OCI-LY3 (cell line): ENCODE measurements around the gene BICD1.
A peak's percentile ranks its signal among the peaks of the same experiment; 100 is the strongest.

Experiments
- H2AFZ ChIP-seq: fragments of 200-600, 300-600 bp; shearing (Covaris generic); 2 replicates; pipeline ENCODE4 v1.6.0; 2014; ENCODE audit warnings: antibody characterized with exemption, low read depth, low read length
- H3K27ac ChIP-seq: fragments of 200-600, 300-600 bp; sonication (generic); 2 replicates; pipeline ENCODE4 v1.5.1; 2014; ENCODE audit warnings: mild to moderate bottlenecking, low read length, moderate library complexity, mixed read lengths
- H3K27me3 ChIP-seq: fragments of 200-600, 300-600 bp; sonication (generic); 2 replicates; pipeline ENCODE4 v1.6.1; 2014; ENCODE audit warnings: low read depth, low read length, mixed read lengths
- H3K36me3 ChIP-seq: fragments of 200-600, 300-600 bp; sonication (generic); replicated peaks from 2 replicates; pipeline ENCODE3; 2014; ENCODE audit warnings: low read depth, low read length, mixed read lengths
- H3K4me1 ChIP-seq: fragments of 300-600, 200-600 bp; sonication (generic); 2 replicates; pipeline ENCODE4 v1.6.1; 2014; ENCODE audit warnings: low read length, mixed read lengths
- H3K4me2 ChIP-seq: fragments of 200-600, 300-600 bp; sonication (generic); 2 replicates; pipeline ENCODE4 v1.6.1; 2014; ENCODE audit warnings: low read length, mixed read lengths
- H3K4me3 ChIP-seq: fragments of 300-600, 200-600 bp; sonication (generic); 2 replicates; pipeline ENCODE4 v1.5.1; 2014; ENCODE audit warnings: antibody characterized with exemption, mild to moderate bottlenecking, low read length, moderate library complexity
- H3K79me2 ChIP-seq: fragments of 300-600, 200-600 bp; shearing (Covaris generic); 2 replicates; pipeline ENCODE4 v1.6.1; 2014; ENCODE audit warnings: mild to moderate bottlenecking, low read length, mixed read lengths
- H3K9ac ChIP-seq: fragments of 300-600, 200-600 bp; shearing (Covaris generic); 2 replicates; pipeline ENCODE4 v1.6.0; 2014; ENCODE audit warnings: mild to moderate bottlenecking, low read length, moderate library complexity
- H3K9me3 ChIP-seq: fragments of 200-600, 300-600 bp; shearing (Covaris generic); 2 replicates; pipeline ENCODE4 v1.6.1; 2014; ENCODE audit warnings: low read length, mixed read lengths; ENCODE audit not compliant: insufficient read depth
- H4K20me1 ChIP-seq: fragments of 200-600, 300-600 bp; sonication (generic); 2 replicates; pipeline ENCODE4 v1.6.1; 2016; ENCODE audit warnings: low read length, mixed read lengths; ENCODE audit not compliant: insufficient read depth
- EZH2phosphoT487 ChIP-seq: fragments of 200-600 bp; shearing (Covaris generic); IDR thresholded peaks from 2 replicates; pipeline ENCODE4 v1.6.1; 2018; ENCODE audit warnings: antibody characterized with exemption, mixed run types, low read depth
- TF ChIP-seq, protein P1 (sequence below): fragments of 200-600, 300-600 bp; sonication (generic); IDR thresholded peaks from 2 replicates; pipeline ENCODE4 v1.5.1; 2014; ENCODE audit warnings: antibody characterized with exemption, low read length, low read depth

The BICD1 gene

DNA sequence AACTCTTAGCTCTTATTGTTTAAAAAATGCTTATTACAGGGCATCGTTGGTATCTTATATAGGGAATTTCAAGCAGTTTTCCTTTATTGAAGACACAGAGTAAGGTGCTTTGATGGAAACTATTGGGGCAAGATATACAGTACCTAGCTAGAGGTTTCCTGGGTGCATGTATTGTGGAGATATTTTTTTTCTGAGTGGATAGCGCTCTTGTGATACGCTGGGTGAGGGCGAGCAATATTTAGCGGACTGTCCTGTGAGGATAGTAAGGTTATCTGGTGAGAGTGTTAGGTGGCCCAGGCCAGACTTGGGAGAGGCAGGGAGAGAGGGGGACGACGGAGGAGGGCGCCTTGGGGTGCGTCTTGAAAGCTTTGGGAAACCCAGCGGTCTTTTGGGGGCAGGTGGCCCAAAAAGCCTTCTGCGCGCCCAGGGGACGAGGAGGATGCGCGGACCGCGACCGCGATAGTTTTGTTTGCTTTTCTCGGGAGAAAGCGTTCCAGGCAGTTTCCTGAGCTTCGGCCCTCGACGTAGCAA is 596 bp upstream of the BICD1 start:
- Histone ChIP-seq H2AFZ (peak overlapping the region; percentile 57), H3K9me3 (no peaks in the 10 kb centered on the region), H3K36me3 (peaks cover 3% of the 10 kb centered on the region), H3K4me3 (peak overlapping the region; percentile 90), H3K27ac (no peak overlapping the region), H3K4me2 (peak overlapping the region; percentile 78), H4K20me1 (no peaks in the 10 kb centered on the region), H3K79me2 (peaks cover 31% of the 10 kb centered on the region), H3K4me1 (peaks cover 19% of the 10 kb centered on the region), H3K9ac (peak overlapping the region; percentile 86), H3K27me3 (peaks cover 5% of the 10 kb centered on the region; the same call in 1 of the 2 replicates)
- TF ChIP-seq, protein P1, sequence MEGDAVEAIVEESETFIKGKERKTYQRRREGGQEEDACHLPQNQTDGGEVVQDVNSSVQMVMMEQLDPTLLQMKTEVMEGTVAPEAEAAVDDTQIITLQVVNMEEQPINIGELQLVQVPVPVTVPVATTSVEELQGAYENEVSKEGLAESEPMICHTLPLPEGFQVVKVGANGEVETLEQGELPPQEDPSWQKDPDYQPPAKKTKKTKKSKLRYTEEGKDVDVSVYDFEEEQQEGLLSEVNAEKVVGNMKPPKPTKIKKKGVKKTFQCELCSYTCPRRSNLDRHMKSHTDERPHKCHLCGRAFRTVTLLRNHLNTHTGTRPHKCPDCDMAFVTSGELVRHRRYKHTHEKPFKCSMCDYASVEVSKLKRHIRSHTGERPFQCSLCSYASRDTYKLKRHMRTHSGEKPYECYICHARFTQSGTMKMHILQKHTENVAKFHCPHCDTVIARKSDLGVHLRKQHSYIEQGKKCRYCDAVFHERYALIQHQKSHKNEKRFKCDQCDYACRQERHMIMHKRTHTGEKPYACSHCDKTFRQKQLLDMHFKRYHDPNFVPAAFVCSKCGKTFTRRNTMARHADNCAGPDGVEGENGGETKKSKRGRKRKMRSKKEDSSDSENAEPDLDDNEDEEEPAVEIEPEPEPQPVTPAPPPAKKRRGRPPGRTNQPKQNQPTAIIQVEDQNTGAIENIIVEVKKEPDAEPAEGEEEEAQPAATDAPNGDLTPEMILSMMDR = no peak
- no peak for TF ChIP-seq EZH2phosphoT487

DNA sequence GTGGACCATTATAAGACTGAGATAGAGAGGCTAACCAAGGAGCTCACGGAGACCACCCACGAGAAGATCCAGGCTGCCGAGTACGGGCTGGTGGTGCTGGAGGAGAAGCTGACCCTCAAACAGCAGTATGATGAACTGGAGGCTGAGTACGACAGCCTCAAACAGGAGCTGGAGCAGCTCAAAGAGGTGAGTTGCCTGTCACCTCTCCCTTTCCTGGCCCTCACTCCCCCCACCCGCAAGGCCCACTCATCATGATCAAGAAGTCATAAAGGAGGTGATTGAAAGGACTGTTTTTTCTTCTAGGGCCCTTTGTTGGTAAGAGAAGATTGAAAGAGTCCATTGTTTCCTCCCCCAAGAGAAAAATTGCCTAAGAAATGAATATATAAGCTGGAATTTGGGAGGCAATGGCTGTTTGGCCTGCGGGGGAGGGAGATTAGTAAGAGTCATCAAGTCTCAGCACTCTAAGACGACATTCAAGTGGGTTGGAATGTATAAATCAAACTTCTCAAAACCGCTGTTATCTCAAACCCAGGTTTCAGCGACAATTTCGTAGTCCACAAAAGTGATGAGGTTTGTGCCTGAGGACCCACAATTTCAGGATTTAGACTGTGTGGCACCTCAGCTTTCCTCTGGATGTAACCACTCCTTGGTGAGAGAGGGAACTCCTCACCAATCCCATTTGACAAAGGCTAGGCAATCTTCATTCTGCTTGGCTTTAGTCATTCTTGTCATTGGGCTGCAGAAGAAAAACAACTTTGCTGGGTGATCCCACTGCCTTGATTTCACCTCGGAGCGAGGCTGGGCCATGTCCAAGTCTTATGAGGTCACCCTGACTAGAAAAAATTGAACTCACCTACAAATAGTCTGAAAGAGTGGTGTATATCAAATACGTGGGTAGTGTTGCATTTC is 966 bp downstream of the BICD1 start:
- Histone ChIP-seq H2AFZ (peak overlapping the region; percentile 57), H3K79me2 (peaks cover 31% of the 10 kb centered on the region), H3K4me2 (peak overlapping the region; percentile 78)

DNA sequence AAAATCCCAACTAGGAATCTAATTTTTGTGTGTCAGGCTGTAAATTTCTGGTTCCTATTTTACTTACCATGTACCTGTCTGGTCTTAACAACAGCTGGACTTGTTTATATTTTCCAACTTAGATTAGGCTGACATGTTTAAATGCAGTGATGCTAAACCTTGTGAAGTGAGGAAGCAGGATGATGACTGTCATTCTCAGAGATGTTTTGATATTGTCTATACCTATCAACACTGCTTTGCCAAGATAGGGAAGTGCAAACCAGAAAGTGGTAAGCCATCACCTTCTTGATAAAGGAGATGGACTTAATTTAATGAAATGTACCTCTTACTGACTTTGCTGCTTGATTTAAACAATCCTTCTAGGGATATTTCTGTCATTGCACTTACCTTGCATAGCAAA is 2.1 kb downstream of the BICD1 start:
- H2AFZ ChIP-seq = no peak overlapping the region
- peaks cover 19% of the 10 kb centered on the region for H3K4me1 ChIP-seq

More for the DNA sequence above, 966 bp downstream of the BICD1 start:
- H3K4me1 ChIP-seq = peaks cover 19% of the 10 kb centered on the region
- peak overlapping the region; percentile 90 for H3K4me3 ChIP-seq
- peak overlapping the region; percentile 16; the same call in 1 of the 2 replicates for H3K27ac ChIP-seq
- peaks cover 3% of the 10 kb centered on the region for H3K36me3 ChIP-seq
- TF ChIP-seq EZH2phosphoT487 = no peak
- TF ChIP-seq, protein P1 = no peak
- H3K27me3 ChIP-seq = peaks cover 5% of the 10 kb centered on the region; the same call in 1 of the 2 replicates
- no peaks in the 10 kb centered on the region for H3K9me3 ChIP-seq
- H3K9ac ChIP-seq = peak overlapping the region; percentile 86
- H4K20me1 ChIP-seq = no peaks in the 10 kb centered on the region

More for the DNA sequence above, 2.1 kb downstream of the BICD1 start:
- Histone ChIP-seq H3K27me3 (peaks cover 5% of the 10 kb centered on the region; the same call in 1 of the 2 replicates), H3K4me2 (peak overlapping the region; percentile 78), H3K9me3 (no peaks in the 10 kb centered on the region), H3K9ac (no peak overlapping the region; the same call in 1 of the 2 replicates), H3K36me3 (peaks cover 3% of the 10 kb centered on the region), H3K79me2 (peaks cover 31% of the 10 kb centered on the region), H3K27ac (no peak overlapping the region), H4K20me1 (no peaks in the 10 kb centered on the region), H3K4me3 (peak overlapping the region; percentile 90)
- TF ChIP-seq, protein P1 = no peak
- no peak for TF ChIP-seq EZH2phosphoT487
